Progenitor cell of endocrine pancreas (in vitro differentiated cells): ENCODE data around the gene CPLX3. TPM values are rescaled to one million over a fixed set of nuclear protein-coding genes. Genes with fewer than 3 reads are reported as not detected.

Experiments used
- DNase-seq: peaks from one replicate; pipeline ENCODE4 v3.0.0; 2021; ENCODE audit warnings: low spot score; ENCODE audit not compliant: unreplicated experiment
- H3K27ac Mint-ChIP-seq: 2 replicates; pipeline ENCODE4 v1.8.0; 2021; ENCODE audit warnings: mild to moderate bottlenecking, moderate library complexity, mixed read lengths
- H3K27me3 Mint-ChIP-seq: 2 replicates; pipeline ENCODE4 v1.8.0; 2021; ENCODE audit warnings: mixed read lengths
- H3K36me3 Mint-ChIP-seq: 2 replicates; pipeline ENCODE4 v1.8.0; 2022; ENCODE audit warnings: mixed read lengths; ENCODE audit not compliant: insufficient read depth
- H3K4me1 Mint-ChIP-seq: 2 replicates; pipeline ENCODE4 v1.8.0; 2021; ENCODE audit warnings: low read depth, mixed read lengths
- H3K4me3 Mint-ChIP-seq: 2 replicates; pipeline ENCODE4 v1.8.0; 2021; ENCODE audit warnings: low read depth, mild to moderate bottlenecking, moderate library complexity, mixed read lengths
- H3K9me3 Mint-ChIP-seq: 2 replicates; pipeline ENCODE4 v1.8.0; 2021; ENCODE audit warnings: low read depth, mixed read lengths
- CTCF ChIP-seq: fragments of 200-600 bp; sonication (generic); IDR thresholded peaks from one replicate; pipeline ENCODE4 v1.5.0; 2021; ENCODE audit warnings: antibody characterized with exemption, mild to moderate bottlenecking; ENCODE audit not compliant: unreplicated experiment
- total RNA-seq: library from RNA; stranded (reverse); gene quantifications from 2 replicates; pipeline ENCODE4 v1.2.1, GENCODE V29; 2021

The CPLX3 gene
- total RNA-seq, 1 donor from 2014 or later, result not detected

GRCh38 chr15:74815121-74815934 is 11.1 kb upstream of the CPLX3 start:
- Mint-ChIP-seq H3K9me3 (no peaks in the 10 kb centered on the region), H3K4me3 (no peak overlapping the region), H3K4me1 (no peaks in the 10 kb centered on the region), H3K27ac (no peak overlapping the region), H3K36me3 (no peaks in the 10 kb centered on the region), H3K27me3 (peaks cover 23% of the 10 kb centered on the region)
- TF ChIP-seq CTCF, result no peak
- DNase-seq, result no peak

- DNase-seq, result no peak
Measured at GRCh38 chr15:74815961-74816360, 10.5 kb upstream of the CPLX3 start.

GRCh38 chr15:74816624-74817369 is 9.6 kb upstream of the CPLX3 start:
- no peaks in the 10 kb centered on the region for H3K36me3 Mint-ChIP-seq
- H3K4me3 Mint-ChIP-seq, result no peak overlapping the region
- H3K9me3 Mint-ChIP-seq, result no peaks in the 10 kb centered on the region
- H3K27ac Mint-ChIP-seq, result peak overlapping the region; percentile 52
- H3K4me1 Mint-ChIP-seq, result no peaks in the 10 kb centered on the region
- DNase-seq, result no peak
- peaks cover 24% of the 10 kb centered on the region for H3K27me3 Mint-ChIP-seq
- no peak for TF ChIP-seq CTCF

More at GRCh38 chr15:74815961-74816360, 10.5 kb upstream of the CPLX3 start:
- Mint-ChIP-seq H3K4me3 (no peak overlapping the region), H3K36me3 (no peaks in the 10 kb centered on the region), H3K27me3 (peaks cover 23% of the 10 kb centered on the region), H3K4me1 (no peaks in the 10 kb centered on the region), H3K27ac (no peak overlapping the region), H3K9me3 (no peaks in the 10 kb centered on the region)
- TF ChIP-seq CTCF, result no peak

- Mint-ChIP-seq H3K4me3 (no peak overlapping the region), H3K27me3 (peaks cover 25% of the 10 kb centered on the region), H3K36me3 (no peaks in the 10 kb centered on the region), H3K4me1 (no peaks in the 10 kb centered on the region), H3K27ac (peak overlapping the region; percentile 53), H3K9me3 (no peaks in the 10 kb centered on the region)
- TF ChIP-seq CTCF, result no peak
- no peak for DNase-seq
Measured at GRCh38 chr15:74817370-74817737, 9.1 kb upstream of the CPLX3 start.

- Mint-ChIP-seq H3K4me3 (no peak overlapping the region), H3K27me3 (peaks cover 44% of the 10 kb centered on the region), H3K4me1 (no peaks in the 10 kb centered on the region), H3K9me3 (no peaks in the 10 kb centered on the region), H3K27ac (no peak overlapping the region), H3K36me3 (no peaks in the 10 kb centered on the region)
- no peak for TF ChIP-seq CTCF
- no peak for DNase-seq
Measured at GRCh38 chr15:74820056-74820455, 6.4 kb upstream of the CPLX3 start.
